ENCODE data around the gene TSC2. TPM values are rescaled to one million over a fixed set of nuclear protein-coding genes. Genes with fewer than 3 reads are reported as not detected.

The TSC2 gene
- total and polyA plus RNA-seq, 2 of the 13 experiments (the other 11 are each of a cell fraction or from before 2014, with no cell fraction given): 19.6 to 40.4 TPM

DNA sequence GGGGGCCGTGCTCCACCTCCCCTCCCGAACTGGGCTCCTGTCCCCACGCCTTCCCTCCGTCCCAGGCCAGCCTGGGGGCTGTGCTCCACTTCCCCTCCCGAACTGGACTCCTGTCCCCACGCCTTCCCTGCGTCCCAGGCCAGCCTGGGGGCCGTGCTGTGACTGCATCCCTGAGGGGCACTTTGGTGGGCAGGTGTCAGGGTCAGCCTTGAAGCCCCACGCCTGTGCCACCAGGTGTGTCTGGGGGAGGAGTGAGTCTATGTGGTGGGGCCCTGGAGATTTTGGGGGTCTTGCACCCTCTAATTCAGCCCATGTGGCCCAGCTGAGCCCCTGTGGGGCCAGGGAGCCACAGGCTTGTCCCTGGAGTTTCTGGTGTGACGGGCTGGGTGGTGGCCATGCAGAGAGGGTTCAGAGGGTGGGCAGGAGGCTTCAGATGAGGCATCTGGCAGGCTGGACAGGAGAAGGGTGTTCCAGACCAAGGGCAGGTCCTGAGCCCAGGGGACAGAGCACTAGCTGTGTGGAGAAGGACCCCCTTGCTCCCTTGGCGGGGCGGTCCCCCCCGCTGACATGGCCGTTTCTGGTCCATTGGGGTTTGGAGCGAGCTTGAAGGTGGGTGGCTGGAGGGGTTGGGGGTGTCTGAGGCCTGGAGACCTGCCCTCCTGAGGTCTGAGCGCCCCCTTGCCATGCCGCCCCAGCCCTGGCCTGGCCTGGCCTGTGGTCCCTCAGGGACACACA, 12.9 kb upstream of the TSC2 start (continued):
- TF ChIP-seq NR2F6 (IDR thresholded peaks at IDR 0.05) (no peak), NR2F6 (CRISPR knock-in tag; IDR thresholded peaks at IDR 0.05) (0 out of 2 replicates have a peak, but pooled peaks have one; percentile 8), SP5 (CRISPR knock-in tag; IDR thresholded peaks at IDR 0.05; ENCODE audit: borderline replicate concordance, low read depth) (0 out of 2 replicates have a peak, but pooled peaks have one; percentile 20), XRCC5 (optimal IDR thresholded peaks at IDR 0.05; ENCODE audit: low read length) (peak; percentile 27), PCBP1 (IDR thresholded peaks at IDR 0.05; ENCODE audit: borderline replicate concordance, low read depth, low read length) (0 out of 2 replicates have a peak, but pooled peaks have one; percentile 35), RFXAP (CRISPR knock-in tag; IDR thresholded peaks at IDR 0.05; ENCODE audit: borderline replicate concordance) (peak; percentile 24; the same call in 1 of the 2 replicates), ZNF737 (CRISPR knock-in tag; IDR thresholded peaks at IDR 0.05; ENCODE audit: borderline replicate concordance) (0 out of 2 replicates have a peak, but pooled peaks have one; percentile 20), NRL (CRISPR knock-in tag; IDR thresholded peaks at IDR 0.05; ENCODE audit: borderline replicate concordance) (peak; percentile 5; the same call in 1 of the 2 replicates), RBM22 (optimal IDR thresholded peaks at IDR 0.05; ENCODE audit: low read length) (no peak), AGO2 (optimal IDR thresholded peaks at IDR 0.05; ENCODE audit: low read depth, low read length) (peak; percentile 73), BRD4 (CRISPR knock-in tag; IDR thresholded peaks at IDR 0.05) (peak; percentile 68; the same call in 1 of the 2 replicates)

DNA sequence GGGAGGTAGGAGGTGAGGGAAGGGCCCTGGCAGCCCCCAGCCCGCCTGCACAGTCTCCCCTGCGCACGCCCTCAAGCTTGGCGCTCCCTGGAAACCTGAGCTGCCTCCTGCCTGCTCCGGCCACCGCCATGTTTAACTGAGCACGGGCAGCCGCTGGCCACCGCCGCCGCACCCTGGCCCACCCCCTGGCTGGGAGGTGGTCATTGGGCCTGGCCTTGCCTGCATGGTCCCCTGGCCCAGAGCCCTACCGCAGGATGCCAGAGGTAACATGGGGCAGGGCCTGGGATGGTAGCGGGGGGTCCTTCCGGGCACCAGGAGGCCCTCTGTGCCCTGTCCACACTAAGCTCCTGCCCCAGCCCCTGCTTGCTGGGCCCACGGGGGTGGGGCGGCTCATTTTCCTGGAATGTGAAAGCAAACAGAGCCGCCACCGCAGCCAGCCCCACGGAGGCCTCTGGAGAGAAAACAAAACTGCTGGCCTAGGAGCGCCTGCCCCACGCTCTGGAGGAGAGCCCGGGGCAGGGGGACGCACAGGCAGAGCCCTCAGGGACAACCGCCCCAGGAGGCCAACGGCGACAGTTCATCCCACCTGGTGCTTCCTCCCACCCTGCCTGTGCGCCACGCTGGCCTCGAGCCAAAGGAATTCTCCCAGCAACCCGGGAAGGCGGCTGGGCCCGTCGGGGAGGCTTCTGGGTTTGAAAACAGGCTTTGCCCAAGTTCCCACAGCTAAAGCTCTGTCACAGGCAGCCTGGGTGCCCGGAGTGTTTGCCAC, 12.2 kb upstream of the TSC2 start:
- in situ Hi-C loops (cut with HindIII; ENCODE audit: extremely low pct_ligation_motif_present, low pct_unique_long_range_greater_than_20kb) (no loop called here), intact Hi-C loops (cut with micrococcal nuclease; ENCODE audit: unreplicated experiment) (no loop called here)
- peak overlapping the region; percentile 75 for H3K9ac ChIP-seq (ENCODE audit: insufficient read depth, low read depth, low read length)
- no peaks in the 10 kb centered on the region for H3K79me2 ChIP-seq (ENCODE audit: insufficient read depth, low read length)
- peak; percentile 40 for FAIRE-seq
- H4K20me1 ChIP-seq (ENCODE audit: insufficient read depth, low read length): no peaks in the 10 kb centered on the region
- TSS peak; percentile 49 for BruUV-seq (replicated peaks)
- WGBS (ENCODE audit: low lambda C conversion rate): 3% methylated on average over 6 of the region's 34 CpGs
- H3K27ac ChIP-seq (ENCODE audit: extremely low read length, insufficient read depth, low read length): peak overlapping the region; percentile 90
- peak overlapping the region; percentile 87 for H3K4me2 ChIP-seq (ENCODE audit: low read depth, low read length)
- no peaks in the 10 kb centered on the region for H3K9me3 ChIP-seq (ENCODE audit: low read length)
- peaks cover 3 to 6% of the 10 kb centered on the region in 2 experiments; a peak in 4 of 5 replicates for H3K36me3 ChIP-seq (replicated peaks in 1 of 2; ENCODE audit: control insufficient read depth in 1 of 2, insufficient read depth in 2 of 2, low read length in 2 of 2)
- peak overlapping the region; percentile 36 to 70 (median 46); a peak in 5 of 6 replicates for H3K4me3 ChIP-seq (replicated peaks in 1 of 3; ENCODE audit: insufficient read depth in 1 of 3, low read depth in 2 of 3, low read length in 3 of 3)
- POLR2A ChIA-PET: interaction anchor here (0.6 to 4.6 kb wide), 23 partner anchors 8 to 227 kb away, joined by 3 to 67 read pairs (median 4); partner anchors contain the start of genes ECI1, NHERF2, NTHL1 and PKD1
- peak; percentile 84 for DNase-seq (ENCODE audit: low spot score)
- no peak overlapping the region for H2AFZ ChIP-seq (ENCODE audit: low read length)
- peaks cover 98% of the 10 kb centered on the region for H3K4me1 ChIP-seq (ENCODE audit: insufficient read depth, low read length)
- CTCF ChIA-PET (ENCODE audit: low intra/inter-chr PET ratio, low total read pairs): no interaction called here
- ATAC-seq: peak; percentile 64
- no peaks in the 10 kb centered on the region for H3K27me3 ChIP-seq (ENCODE audit: control insufficient read depth in 1 of 2, insufficient read depth in 2 of 2, low read length in 2 of 2)
- TF ChIP-seq ZNF101 (CRISPR knock-in tag; IDR thresholded peaks at IDR 0.05; ENCODE audit: borderline replicate concordance, low read depth) (no peak), ZNF619 (CRISPR knock-in tag; IDR thresholded peaks at IDR 0.05) (peak; percentile 49; the same call in 1 of the 2 replicates), ZFP1 (CRISPR knock-in tag; IDR thresholded peaks at IDR 0.05) (no peak), JARID2 (CRISPR knock-in tag; IDR thresholded peaks at IDR 0.05; ENCODE audit: insufficient replicate concordance) (peak; percentile 72), MXI1 (IDR thresholded peaks at IDR 0.05; ENCODE audit: borderline replicate concordance, low read depth, low read length) (no peak; the same call in 2 of the 3 replicates)
